Measurements from ENCODE around the gene PTPRE.

- TF ChIP-seq CTCF (conservative IDR thresholded peaks at IDR 0.05; ENCODE audit: low read depth, low read length) (no peak), CEBPB (IDR thresholded peaks at IDR 0.05; ENCODE audit: low read depth, low read length) (no peak), FOS (IDR thresholded peaks at IDR 0.05; ENCODE audit: low read depth, low read length) (no peak), POLR2A (IDR thresholded peaks at IDR 0.05; ENCODE audit: low read depth, low read length) (no peak), RAD21 (IDR thresholded peaks at IDR 0.05; ENCODE audit: low read length) (no peak), SMC3 (IDR thresholded peaks at IDR 0.05; ENCODE audit: low read depth, low read length) (no peak), NFE2L2 (IDR thresholded peaks at IDR 0.05; ENCODE audit: low read depth, low read length) (no peak), MAFK (IDR thresholded peaks at IDR 0.05; ENCODE audit: low read depth, low read length) (no peak), USF2 (IDR thresholded peaks at IDR 0.05; ENCODE audit: low read depth, low read length) (no peak), MXI1 (IDR thresholded peaks at IDR 0.05; ENCODE audit: borderline replicate concordance, low read depth, low read length) (no peak), CHD1 (IDR thresholded peaks at IDR 0.05; ENCODE audit: low read depth, low read length) (no peak)
These were observed 196.4 kb downstream of the PTPRE start for GRCh38 chr10:128103229-128103714.
